GM21367 (cell line): ENCODE measurements around the gene PSME2.
A peak's percentile ranks its signal among the peaks of the same experiment; 100 is the strongest.

Experiments
- ATAC-seq: cut with Tn5 transposase; IDR thresholded peaks from one replicate; pipeline ENCODE4 v1.9.1; 2021; ENCODE audit not compliant: unreplicated experiment

The PSME2 gene

DNA sequence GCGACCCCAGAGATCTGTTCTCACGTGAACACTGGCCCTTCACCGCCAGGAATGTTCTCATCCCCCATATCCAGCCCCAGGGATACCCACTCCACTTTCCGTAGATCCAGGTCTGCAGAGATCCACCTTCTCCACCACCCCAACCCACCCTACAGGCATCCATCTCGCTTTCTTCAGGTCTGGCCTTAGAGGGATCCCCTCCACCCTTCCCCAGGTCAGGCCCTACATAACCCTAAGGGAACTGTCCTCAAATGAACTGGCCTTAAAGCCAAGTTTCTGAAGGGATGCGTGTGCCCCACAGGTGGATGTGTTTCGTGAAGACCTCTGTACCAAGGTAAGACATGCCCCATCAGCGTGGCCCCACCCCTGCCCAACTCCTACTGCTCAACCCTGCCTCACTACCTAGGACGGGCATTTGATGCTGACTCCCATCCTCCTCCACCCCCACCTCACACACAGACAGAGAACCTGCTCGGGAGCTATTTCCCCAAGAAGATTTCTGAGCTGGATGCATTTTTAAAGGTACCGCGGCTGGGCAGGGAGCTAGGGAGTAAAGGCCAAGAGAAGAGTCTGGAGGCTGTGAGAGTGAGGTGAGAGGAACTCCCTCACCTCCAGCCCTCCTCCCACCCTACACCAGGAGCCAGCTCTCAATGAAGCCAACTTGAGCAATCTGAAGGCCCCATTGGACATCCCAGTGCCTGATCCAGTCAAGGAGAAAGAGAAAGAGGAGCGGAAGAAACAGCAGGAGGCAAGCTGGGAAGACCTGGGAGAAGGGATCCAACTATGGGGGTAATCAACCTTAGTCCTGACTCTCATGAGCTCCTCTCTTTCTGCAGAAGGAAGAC, 9.5 kb downstream of the PSME2 start:
- ATAC-seq, result no peak

DNA sequence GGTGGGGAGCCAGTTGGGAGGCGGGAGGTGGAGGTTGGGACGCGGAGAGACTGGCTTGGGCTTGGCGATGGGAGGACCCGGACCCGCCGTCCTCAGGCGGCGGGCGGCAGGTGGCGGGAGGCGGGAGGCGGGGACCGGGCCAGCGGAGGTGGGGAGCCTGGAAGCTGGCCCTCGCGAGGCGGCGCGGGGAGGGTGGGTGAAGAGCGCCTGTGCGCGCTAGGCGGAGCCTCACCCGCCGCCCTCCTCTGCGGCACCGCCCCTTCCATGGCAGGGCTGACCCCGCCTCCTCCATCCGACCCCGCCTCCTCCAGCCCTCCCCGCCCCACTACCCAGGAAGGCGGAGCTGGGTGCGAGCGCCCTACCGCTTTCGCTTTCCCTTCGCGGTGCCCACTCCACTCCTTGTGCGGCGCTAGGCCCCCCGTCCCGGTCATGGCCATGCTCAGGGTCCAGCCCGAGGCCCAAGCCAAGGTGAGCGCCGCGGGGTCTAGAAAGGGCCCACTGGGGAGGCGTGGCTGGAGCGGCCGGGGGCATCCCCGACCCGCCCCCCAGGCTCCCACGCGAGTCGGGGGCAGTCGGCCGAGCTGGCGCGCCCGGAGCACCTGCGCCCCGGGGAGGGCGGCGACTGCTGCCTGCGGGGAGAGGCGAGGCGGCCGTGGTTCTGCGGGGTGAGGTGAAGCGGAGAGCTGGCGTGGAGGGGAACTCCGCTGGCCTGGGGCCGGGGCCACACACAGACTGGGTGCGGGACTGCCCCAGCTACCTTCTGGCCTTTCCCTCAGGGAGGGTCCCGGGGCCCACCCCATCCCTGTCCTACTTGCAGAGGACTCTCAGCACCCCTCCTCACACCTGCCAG, 10.4 kb downstream of the PSME2 start, which contains the start of gene PSME1:
PSME1 (plus strand) TSS at position 361 of the 850 bp plus-strand sequence; CDS start at position 430, 69 bp downstream.
- ATAC-seq, result peak; percentile 72

DNA sequence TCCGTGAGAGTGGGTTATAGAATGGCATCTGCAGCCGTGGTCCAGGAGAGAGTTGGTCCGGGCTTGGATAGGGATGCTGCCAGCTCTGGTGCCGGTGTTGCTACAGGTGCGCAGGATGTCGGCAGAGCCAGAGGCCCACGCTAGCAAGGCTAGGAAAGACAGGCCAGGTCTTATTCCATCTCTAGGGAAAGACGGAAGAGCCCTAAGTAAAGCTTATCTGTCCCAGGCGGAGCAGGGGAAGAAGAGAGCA, 10.9 kb downstream of the PSME2 start:
- no peak for ATAC-seq

DNA sequence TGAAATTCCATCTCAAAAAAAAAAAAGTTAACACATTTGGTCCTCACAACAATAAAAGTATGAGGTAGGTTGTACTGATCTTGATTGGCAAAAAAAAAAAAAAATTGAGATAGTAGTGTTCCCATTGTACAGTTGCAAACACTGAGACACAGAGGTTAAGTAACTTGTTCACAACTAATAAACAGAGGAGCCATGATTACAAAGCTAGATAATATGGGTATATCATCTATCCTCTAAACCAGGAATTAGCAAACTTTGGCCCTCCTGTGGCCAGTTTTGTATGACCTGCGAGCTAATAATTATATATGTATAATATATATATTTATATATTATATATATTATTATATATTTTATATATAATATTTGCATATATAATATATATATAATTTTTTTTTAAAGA, 12.7 kb downstream of the PSME2 start:
- no peak for ATAC-seq

DNA sequence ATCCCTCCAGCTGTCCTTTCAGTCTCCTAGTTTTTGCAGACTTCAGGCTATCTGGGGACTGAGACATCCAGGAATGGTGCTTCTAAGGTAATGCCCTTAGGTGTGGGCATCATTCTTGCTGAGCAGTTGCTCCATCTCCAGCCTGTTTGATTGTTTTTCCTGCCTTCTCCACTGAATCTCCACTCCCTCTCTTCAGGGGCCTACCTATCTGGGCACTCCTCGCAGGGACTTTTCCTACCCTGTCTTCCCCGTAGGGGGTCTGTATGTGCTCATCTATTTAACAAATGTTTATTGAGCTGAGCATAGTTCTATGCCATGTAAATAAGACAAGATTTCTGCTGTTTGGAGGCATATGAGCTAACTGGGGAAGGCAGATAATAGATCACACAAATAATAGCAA, 13.4 kb downstream of the PSME2 start:
- no peak for ATAC-seq

DNA sequence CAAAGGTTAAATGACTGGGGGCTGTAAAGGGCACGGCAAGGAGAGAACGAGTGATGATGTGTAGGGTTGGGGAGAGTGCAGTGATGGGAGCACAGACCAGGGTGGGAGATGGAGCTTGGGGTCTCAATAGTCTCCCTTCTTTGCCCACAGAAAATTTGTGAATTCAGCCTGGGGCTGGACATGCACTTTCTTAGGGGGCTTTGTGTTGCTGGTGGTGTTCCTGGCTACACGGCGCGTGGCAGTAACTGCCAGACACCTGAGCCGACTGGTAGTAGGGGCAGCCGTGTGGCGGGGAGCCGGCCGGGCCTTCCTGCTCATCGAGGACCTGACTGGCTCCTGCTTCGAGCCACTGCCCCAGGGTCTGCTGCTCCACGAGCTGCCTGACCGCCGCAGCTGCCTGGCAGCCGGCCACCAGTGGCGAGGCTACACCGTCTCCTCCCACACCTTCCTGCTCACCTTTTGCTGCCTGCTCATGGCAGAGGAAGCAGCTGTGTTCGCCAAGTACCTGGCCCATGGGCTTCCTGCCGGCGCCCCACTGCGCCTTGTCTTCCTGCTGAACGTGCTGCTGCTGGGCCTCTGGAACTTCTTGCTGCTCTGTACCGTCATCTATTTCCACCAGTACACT, 14.2 kb downstream of the PSME2 start:
- no peak for ATAC-seq

DNA sequence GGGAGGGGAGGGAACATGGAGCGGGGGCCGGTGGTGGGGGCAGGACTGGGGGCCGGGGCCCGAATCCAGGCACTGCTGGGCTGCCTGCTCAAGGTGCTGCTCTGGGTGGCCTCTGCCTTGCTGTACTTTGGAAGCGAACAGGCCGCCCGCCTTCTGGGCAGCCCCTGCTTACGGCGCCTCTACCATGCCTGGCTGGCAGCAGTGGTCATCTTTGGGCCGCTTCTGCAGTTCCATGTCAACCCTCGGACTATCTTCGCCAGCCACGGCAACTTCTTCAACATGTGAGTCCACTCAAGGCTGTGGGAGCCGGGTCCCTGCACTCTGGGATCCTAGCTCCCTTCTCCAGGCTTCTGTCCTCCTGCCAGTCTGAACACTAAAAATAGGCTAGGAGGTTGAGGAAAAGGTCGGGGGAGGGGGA, 14.9 kb downstream of the PSME2 start:
- no peak for ATAC-seq

DNA sequence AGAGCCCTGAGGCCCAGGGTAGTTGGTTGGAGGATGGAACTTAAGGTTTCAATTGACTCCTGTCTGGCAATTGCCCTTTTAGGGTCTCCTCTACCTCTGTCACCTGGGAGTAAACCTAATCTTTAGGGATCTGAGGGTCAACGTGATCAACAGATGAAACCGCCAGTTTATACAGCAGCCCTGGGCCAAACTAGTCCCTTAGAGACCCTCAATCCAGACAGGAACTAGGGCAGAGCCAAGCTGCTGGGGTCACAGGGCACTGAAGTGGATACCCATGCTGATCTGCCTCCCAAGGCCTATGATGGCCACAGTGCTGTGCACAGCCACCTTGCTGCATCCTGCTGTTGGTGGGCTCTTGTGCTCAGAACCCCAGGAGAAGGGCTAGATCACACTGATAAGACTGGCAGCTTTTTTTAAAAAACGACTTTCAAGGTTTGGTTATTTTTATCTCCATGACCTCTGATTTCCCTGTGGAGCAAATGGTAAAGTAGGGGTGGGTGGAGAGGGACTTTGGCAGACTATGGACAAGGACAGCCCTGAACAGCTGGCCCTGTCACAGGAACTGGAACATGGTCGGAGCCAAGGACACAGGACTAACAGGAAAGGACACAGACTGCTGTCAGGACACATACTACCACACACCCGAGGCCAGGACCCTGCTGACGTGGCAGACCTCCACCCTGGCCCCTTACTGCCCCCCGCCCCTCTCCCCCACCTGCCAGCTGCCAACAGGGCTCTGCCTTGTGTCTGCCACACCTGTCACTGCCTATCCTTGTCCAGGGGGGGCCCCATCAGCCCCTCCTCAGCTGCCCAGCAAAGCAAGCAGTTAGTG, 15.5 kb downstream of the PSME2 start:
- no peak for ATAC-seq

DNA sequence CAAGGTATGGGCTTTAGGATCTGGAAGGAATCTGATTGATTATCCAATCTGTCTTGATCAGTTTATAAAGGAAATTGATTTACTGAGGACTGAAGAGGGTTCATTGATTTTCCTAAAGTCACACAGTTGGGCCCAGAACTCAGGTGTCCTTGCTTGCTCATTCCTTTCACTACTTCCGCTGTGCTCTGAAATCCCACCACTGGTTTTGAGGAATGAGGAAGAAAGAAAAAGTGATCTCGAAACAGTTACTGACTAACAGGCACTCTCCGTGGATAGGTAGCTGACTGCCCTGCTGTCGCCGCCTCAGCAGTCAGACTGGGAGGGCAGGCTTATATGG, 16.1 kb downstream of the PSME2 start, which contains the start of gene FITM1:
FITM1 (plus strand) TSS at position 280 of the 337 bp plus-strand sequence. CDS start 905 bp downstream, outside the sequence.
- no peak for ATAC-seq

DNA sequence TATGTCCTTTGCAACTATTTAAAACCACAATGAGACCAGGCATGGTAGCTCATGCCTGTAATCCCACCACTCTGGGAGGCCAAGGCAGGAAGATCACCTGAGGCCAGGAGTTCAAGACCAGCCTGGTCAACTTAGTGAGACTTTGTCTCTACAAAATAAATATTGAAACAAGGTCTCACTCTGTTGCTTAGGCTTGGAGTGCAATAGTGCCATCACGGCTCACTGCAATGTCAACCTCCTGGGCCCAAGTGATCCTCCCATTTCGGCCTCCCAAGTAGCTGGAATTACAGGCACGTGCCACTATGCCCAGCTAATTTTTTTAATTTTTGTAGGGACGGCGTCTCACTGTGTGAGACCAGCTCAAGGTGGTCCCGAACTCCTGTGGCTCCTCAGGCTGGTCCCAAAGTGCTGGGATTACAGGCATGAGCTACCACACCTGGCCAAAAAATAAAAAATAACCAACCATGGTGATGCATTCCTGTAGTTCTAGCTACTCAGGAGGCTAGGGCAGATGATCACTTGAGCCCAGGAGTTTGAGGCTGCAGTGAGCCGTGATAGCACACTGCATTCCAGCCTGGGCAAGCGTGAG, 16.9 kb downstream of the PSME2 start:
- no peak for ATAC-seq

DNA sequence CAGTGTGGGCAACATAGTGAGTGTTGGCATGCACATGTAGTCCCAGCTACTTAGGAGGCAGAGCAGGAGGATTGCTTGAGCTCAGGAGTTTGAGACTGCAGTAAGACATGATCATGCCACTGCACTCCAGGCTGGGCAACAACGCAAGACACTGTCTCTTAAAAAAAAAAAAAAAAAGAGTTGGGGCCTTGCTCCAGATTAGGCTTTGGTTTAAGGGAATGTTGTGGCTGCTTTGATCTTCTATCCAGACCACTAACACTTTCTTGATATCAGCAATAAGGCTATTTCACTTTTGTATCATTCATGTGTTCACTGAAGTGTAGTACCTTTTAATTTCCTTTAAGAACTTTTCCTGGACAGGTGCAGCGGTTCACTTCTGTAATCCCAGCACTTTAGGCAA, 18.7 kb downstream of the PSME2 start:
- ATAC-seq, result no peak

DNA sequence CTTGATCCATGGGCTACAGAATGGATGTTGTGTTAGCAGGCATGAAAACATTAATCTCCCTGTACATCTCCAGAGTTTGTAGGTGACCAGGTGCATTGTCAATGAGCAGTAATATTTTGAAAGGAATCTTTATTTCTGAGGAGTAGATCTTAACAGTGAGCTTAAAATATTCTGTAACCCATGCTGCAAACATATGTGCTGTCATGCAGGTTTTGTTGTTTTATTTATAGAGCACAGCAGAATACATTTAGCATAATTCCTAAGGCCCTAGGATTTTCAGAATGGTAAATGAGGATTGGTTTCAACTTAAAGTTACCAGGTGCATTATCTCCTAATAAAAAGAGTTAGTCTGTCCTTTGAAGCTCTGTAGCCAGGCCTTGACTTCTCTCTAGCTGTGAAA, 19.5 kb downstream of the PSME2 start:
- ATAC-seq, result no peak

DNA sequence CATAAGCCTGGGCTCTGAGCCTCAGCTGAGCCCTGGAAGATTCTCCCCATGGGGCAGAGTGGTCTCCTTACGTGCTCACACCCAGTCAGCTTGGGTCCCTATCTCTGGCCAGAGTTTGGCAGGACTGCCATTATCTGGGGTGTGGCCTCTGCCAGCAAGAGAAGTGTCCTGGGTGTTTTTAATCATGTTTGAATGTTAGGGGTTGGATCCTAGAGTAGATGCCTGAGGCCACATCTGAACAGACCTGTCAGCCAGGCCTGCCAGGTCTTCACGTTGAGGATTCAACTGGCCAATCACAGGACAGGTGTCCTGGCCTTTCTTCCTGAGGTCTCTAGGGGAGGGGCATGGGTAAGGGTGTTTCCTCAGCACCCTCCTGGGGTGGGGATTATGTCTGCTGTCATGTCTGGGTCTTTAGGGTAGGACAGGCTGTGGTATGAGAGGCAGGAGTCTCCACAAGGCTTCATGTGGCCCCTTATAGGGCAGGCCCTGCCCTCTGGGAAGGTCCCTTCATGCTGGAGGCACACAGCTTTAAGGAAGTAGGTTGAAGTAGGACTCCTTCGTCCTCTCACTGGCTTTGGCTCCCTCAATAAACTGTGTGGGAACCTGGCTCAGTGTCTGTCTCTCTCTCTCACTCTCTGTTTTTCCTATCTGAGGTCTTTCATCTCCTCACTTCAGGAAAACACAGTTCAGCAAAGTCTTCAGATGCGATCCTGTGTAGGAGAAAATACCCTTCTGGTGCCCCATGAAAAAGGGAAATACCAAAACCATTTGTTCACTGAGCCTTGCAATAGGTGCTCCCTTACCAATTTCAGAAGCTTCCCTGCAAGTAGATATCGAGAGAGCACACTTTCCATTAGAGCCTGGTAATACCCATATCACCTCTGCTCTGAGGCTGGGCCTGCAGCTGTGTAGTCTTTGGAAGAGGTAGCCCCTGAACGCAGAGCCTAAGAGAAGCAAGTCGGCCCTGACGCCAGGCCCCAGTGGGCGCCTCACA, 22.7 kb downstream of the PSME2 start:
- ATAC-seq, result no peak

DNA sequence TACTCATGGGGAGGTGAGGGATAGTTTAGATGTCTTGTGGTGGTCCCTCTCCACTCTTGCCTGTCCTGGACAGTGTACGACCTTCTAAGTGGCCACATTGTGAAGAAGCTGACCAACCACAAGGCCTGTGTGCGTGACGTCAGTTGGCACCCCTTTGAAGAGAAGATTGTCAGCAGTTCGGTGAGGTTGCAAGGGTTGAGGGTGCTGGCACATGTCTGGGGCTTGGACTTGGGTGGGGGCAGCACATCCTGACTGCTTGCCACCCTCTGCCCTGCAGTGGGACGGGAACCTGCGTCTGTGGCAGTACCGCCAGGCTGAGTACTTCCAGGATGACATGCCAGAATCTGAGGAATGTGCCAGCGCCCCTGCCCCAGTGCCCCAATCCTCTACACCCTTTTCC, 23.5 kb downstream of the PSME2 start:
- ATAC-seq, result no peak

DNA sequence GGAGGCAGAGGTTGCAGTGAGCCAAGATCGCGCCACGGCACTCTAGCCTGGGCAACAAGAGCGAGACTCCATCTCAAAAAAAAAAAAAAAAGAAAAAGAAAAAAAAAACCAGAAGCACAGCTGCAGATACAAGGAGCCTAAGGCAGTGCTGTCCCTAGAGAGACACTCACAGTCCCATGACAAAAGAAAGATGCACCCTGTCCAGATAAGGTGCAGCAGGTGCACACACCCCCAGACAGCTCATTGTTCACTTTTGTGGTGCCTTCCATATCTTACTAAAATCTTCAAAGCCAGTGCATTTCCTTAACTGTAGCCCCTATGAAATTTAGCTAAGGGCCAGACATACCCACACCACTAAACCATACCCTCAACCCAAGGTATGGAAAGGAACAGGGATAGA, 24.0 kb downstream of the PSME2 start:
- ATAC-seq, result no peak

DNA sequence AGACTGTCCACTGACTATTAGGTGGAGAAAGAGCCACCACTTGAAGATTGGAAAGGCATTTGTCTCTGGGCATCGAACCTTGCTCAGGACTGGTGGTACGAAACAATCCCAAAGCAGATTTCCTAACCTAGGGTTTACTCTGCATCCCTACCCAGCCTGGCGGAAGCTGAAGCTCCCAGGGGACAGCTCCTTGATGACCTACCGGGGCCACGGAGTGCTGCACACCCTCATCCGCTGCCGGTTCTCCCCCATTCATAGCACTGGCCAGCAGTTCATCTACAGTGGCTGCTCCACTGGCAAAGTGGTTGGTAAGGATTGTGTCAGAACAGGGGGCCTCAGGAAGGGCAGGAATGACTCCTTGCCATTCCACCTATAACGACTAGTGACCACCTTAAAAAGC, 25.2 kb downstream of the PSME2 start:
- ATAC-seq, result no peak

DNA sequence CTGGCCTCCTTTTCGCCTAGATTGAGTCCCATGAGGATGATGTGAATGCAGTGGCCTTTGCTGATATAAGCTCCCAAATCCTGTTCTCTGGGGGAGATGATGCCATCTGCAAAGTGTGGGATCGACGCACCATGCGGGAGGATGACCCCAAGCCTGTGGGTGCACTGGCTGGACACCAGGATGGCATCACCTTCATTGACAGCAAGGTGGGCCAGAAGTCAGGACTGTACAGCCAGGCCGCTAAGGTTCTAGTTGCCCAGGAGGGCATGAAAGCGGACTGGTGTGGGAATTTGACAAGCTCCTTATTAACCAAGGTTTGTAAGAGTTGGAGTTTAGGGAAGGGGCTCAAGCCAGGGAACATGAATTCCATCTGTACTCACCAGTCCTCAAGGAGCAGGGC, 26.7 kb downstream of the PSME2 start:
- ATAC-seq, result no peak

DNA sequence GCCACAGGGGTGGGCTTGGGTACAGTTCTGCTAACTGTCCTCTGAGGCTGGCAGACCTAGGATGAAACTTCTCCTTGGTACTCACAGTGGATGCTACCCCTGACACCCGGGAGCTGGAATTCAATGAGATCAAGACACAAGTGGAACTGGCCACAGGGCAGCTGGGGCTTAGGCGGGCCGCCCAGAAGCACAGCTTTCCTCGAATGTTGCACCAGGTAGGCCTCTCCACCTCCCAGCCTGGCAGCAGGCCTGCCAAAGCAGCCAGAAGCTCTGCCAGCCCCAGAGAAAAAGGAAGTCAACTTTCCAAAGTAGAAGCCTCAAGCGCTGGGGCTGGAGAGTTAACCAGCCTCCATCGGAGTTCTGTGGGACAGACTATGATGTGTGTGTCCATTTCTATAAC, 29.2 kb downstream of the PSME2 start:
- ATAC-seq, result no peak

DNA sequence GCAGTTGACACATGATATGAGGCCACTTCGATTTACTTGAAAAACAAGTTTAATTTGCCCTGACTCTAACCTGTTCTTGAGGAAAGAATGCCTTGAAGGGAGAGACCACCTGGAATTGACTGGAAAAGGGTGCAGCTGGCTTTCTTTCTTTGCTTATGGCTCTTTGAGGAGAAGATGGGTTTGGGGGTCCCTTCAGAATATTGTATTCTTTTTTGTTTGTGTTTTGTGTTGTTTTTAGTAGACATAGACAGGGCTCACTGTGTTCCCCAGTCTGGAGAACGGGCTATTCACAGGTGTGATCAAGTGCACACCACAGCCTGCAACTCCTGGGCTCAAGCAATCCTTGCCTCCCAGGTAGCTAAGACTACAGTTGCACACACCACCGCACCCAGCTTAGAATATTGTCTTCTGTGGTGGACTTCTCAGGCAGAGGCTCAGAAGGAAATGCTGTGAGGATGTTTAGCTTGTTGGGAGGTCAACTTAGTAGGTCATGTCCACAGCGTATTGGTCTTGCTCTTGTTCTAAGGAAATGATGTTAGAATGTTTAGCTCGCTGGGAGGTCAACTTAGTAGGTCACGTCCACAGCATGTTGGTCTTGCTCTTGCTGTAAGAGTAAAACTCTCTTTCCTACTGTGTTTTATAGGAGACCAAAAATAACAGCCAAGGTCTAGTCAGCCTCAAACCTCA, 30.1 kb downstream of the PSME2 start:
- ATAC-seq, result no peak
